Measurements from ENCODE around the gene EXPH5.
"Not testable (repeated sequence)": the region's sequence is repeated elsewhere in the genome, so short reads cannot be mapped to it uniquely, and the experiment has no call there.

- not testable (repeated sequence) for TF ChIP-seq CTCF (IDR thresholded peaks at IDR 0.05); EP300 (IDR thresholded peaks at IDR 0.05; ENCODE audit: low read depth)
Measured at GRCh38 chr11:108586185-108586584, 7.4 kb downstream of the EXPH5 start.

Data from transverse colon (tissue), 3 donors.